IPS DF 6.9 (cell line): ENCODE data around the gene EIF4H.

Experiments
- DNase-seq: peaks from one replicate; pipeline ENCODE4 v3.0.0-alpha.2; 2013; ENCODE audit warnings: low read depth, low spot score
- H3K27ac ChIP-seq: one replicate; pipeline ENCODE4 v1.5.1; 2013; ENCODE audit warnings: low read length, control low read depth
- H3K27me3 ChIP-seq: 2 replicates; pipeline ENCODE4 v1.6.1; 2013; ENCODE audit warnings: mild to moderate bottlenecking, low read length; ENCODE audit not compliant: control insufficient read depth, insufficient read depth
- H3K36me3 ChIP-seq: 2 replicates; pipeline ENCODE4 v1.6.1; 2013; ENCODE audit warnings: low read length; ENCODE audit not compliant: control insufficient read depth, insufficient read depth
- H3K4me1 ChIP-seq: 2 replicates; pipeline ENCODE4 v1.6.1; 2013; ENCODE audit warnings: low read length; ENCODE audit not compliant: control insufficient read depth, insufficient read depth
- H3K4me3 ChIP-seq: 2 replicates; pipeline ENCODE4 v1.5.1; 2013; ENCODE audit warnings: mild to moderate bottlenecking, low read length
- H3K9me3 ChIP-seq: 2 replicates; pipeline ENCODE4 v1.6.1; 2013; ENCODE audit warnings: low read length, inconsistent platforms; ENCODE audit not compliant: control insufficient read depth, insufficient read depth
- WGBS: extraction: QIAGEN DNeasy Blood & Tissue Kit; methylation state at CpG from one replicate; pipeline ENCODE4 v1.1.7; 2013; ENCODE audit warnings: mixed read lengths, missing lambda C conversion rate; ENCODE audit not compliant: insufficient read length, insufficient coverage; 5-methylcytosine and 5-hydroxymethylcytosine counted together

EIF4H gene

DNA sequence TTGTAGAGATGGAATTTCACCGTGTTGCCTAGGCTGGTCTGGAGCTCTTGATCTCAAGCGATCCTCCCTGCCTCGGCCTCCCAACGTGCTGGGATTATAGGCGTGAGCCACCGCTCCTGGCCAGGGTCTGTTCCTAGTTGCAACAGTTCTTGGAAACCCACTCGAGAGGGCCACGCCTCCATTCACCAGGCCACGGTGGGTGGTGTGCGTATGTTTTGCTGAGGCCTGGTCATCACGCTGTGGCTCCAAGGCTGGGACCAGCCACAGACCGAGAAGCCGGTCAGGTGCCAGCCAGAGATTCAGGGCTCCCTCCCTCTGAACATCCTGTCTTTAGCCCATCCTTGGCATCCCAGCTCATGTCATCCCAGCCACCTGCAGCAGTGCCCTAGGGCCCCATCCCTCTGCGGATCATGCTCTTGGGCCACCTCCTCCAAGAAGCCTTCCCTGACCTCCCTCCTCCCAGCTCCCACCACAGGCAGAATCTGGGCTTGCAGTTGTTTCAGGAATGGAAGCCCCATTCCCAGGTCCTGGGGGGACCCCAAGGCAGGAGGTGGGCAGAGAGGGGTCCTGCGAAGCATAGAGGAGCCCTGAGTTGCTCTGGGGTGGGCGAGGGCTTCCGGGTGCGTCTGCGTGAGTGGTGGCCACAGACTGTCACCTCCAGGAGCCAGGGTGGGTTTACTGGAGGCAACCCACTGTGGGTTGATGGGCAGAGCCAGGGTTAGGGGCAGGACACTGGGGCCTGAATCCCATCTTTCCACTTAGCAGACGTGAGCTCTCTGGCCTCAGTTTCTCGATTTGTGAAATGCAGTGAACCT lies 40.9 kb downstream of the EIF4H start:
- no peak for DNase-seq
- Histone ChIP-seq H3K36me3 (no peaks in the 10 kb centered on the region), H3K4me1 (no peaks in the 10 kb centered on the region), H3K9me3 (no peaks in the 10 kb centered on the region), H3K4me3 (no peak overlapping the region), H3K27me3 (no peaks in the 10 kb centered on the region; the same call in 1 of the 2 replicates), H3K27ac (no peak overlapping the region)
- WGBS, result no CpG with 5 or more reads among the region's 21 CpGs

DNA sequence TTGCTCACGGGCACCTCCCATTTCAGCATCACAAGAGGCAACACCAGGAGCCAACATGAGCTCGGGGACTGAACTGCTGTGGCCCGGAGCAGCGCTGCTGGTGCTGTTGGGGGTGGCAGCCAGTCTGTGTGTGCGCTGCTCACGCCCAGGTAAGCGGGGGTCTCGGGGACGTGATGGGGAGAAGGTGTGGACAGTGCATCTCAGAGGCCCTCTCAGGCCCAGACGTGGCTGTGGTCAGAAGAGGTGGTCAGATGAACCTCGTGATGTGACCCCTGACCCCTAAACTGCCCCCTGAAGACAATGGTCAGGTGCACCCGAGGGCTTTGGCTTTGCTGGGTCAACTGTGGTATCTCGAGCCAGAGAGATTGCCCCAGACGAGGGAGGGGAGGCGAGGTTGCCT lies 41.8 kb downstream of the EIF4H start:
- H3K4me1 ChIP-seq, result no peaks in the 10 kb centered on the region
- no peaks in the 10 kb centered on the region for H3K9me3 ChIP-seq
- DNase-seq, result no peak
- no CpG with 5 or more reads among the region's 15 CpGs for WGBS
- no peak overlapping the region for H3K27ac ChIP-seq
- H3K4me3 ChIP-seq, result no peak overlapping the region
- H3K27me3 ChIP-seq, result no peaks in the 10 kb centered on the region; the same call in 1 of the 2 replicates
- H3K36me3 ChIP-seq, result no peaks in the 10 kb centered on the region

DNA sequence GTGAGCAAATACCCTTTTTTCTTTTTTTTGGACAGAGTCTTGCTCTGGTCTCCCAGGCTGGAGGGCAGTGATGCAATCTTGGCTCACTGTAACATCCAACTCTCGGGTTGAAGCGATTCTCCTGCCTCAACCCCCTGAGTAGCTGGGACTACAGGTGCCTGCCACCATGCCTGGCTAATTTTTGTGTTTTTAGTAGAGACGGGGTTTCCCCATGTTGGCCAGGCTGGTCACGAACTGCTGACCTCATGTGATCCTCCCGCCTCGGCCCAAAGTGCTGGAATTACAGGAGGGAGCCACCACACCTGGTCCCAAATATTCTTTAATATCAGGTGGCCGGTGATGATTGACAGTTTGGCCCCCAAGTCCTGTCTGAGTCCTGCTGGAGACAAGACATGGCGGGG lies 42.2 kb downstream of the EIF4H start:
- WGBS, result no CpG with 5 or more reads among the region's 8 CpGs
- Histone ChIP-seq H3K27ac (no peak overlapping the region), H3K4me3 (no peak overlapping the region), H3K4me1 (no peaks in the 10 kb centered on the region), H3K36me3 (no peaks in the 10 kb centered on the region), H3K27me3 (no peaks in the 10 kb centered on the region; the same call in 1 of the 2 replicates), H3K9me3 (no peaks in the 10 kb centered on the region)
- DNase-seq, result no peak

GRCh38 chr7:74217455-74218342 lies 43.5 kb downstream of the EIF4H start:
- H3K27ac ChIP-seq, result no peak overlapping the region
- no peaks in the 10 kb centered on the region for H3K4me1 ChIP-seq

GRCh38 chr7:74218343-74218698 lies 44.2 kb downstream of the EIF4H start:
- Histone ChIP-seq H3K27ac (no peak overlapping the region), H3K4me1 (no peaks in the 10 kb centered on the region), H3K36me3 (no peaks in the 10 kb centered on the region), H3K9me3 (no peaks in the 10 kb centered on the region), H3K4me3 (no peak overlapping the region), H3K27me3 (no peaks in the 10 kb centered on the region)
- DNase-seq, result no peak
- no CpG with 5 or more reads among the region's 2 CpGs for WGBS

More at GRCh38 chr7:74217455-74218342, 43.5 kb downstream of the EIF4H start:
- H3K36me3 ChIP-seq, result no peaks in the 10 kb centered on the region
- no CpG with 5 or more reads among the region's 20 CpGs for WGBS
- no peak for DNase-seq
- no peaks in the 10 kb centered on the region for H3K9me3 ChIP-seq
- no peaks in the 10 kb centered on the region; the same call in 1 of the 2 replicates for H3K27me3 ChIP-seq
- H3K4me3 ChIP-seq, result no peak overlapping the region

DNA sequence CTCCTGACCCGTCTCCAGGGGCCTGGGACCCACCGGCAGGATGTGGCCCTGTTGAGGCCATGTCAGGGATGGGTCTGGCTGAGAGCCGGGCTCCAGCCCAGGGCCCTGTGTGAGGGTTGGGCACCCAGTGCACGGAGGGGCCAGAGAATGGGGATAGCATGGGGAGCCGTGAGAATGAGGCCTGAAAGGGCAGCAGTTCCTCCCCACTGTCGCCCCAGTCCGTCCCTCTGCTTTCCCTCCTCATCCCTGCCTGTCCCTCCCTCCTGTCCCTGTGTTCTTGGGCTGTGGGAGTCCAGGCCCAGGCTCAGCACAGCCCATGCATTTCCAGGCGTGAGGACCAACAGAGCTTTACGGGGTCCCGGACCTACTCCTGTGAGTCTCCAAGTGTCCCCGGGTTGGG lies 45.3 kb downstream of the EIF4H start:
- Histone ChIP-seq H3K4me1 (no peaks in the 10 kb centered on the region), H3K4me3 (no peak overlapping the region), H3K9me3 (no peaks in the 10 kb centered on the region), H3K27ac (no peak overlapping the region), H3K36me3 (no peaks in the 10 kb centered on the region), H3K27me3 (no peaks in the 10 kb centered on the region)
- no CpG with 5 or more reads among the region's 11 CpGs for WGBS
- no peak for DNase-seq

- H3K9me3 ChIP-seq, result no peaks in the 10 kb centered on the region
- DNase-seq, result no peak
- WGBS, result no CpG with 5 or more reads among the region's 9 CpGs
- no peaks in the 10 kb centered on the region for H3K4me1 ChIP-seq
- H3K27me3 ChIP-seq, result no peaks in the 10 kb centered on the region
- no peak overlapping the region for H3K4me3 ChIP-seq
- no peaks in the 10 kb centered on the region for H3K36me3 ChIP-seq
- no peak overlapping the region for H3K27ac ChIP-seq
These were observed 46.1 kb downstream of the EIF4H start for GRCh38 chr7:74220229-74220628.

DNA sequence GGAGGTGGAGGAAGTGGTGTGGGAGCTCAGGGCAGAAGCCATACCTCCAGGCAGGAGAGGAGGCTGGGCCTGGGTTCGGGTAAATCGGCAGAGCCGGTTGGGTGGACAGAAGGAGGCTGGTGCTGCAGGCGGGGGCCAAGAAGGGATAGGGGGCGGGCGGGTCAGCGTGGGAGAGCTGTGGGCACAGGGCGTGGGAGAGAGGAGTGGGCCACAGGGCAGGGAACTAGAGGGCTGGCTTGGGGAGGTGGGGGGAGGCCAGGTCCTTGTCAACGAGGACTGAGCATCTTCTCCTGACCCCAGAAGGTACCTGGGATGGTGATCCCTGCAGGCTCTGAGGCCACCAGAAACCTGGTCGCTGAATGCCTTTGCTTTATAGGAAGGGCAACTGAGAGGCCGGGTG lies 47.6 kb downstream of the EIF4H start:
- Histone ChIP-seq H3K4me3 (no peak overlapping the region), H3K27ac (no peak overlapping the region), H3K4me1 (no peaks in the 10 kb centered on the region), H3K9me3 (no peaks in the 10 kb centered on the region), H3K36me3 (0 out of 2 replicates have a peak, but pooled peaks cover 2% of the 10 kb centered on the region), H3K27me3 (no peaks in the 10 kb centered on the region)
- WGBS, result no CpG with 5 or more reads among the region's 11 CpGs
- no peak for DNase-seq

- no peaks in the 10 kb centered on the region for H3K27me3 ChIP-seq
- no CpG with 5 or more reads among the region's 17 CpGs for WGBS
- no peak overlapping the region for H3K4me3 ChIP-seq
- no peaks in the 10 kb centered on the region for H3K4me1 ChIP-seq
- DNase-seq, result no peak
- 0 out of 2 replicates have a peak, but pooled peaks cover 3% of the 10 kb centered on the region for H3K36me3 ChIP-seq
- H3K27ac ChIP-seq, result no peak overlapping the region
- no peaks in the 10 kb centered on the region for H3K9me3 ChIP-seq
These were observed 48.9 kb downstream of the EIF4H start for GRCh38 chr7:74222851-74223710.
